ENCODE data around the gene ZNF91.
"Not testable (repeated sequence)": the region's sequence is repeated elsewhere in the genome, so short reads cannot be mapped to it uniquely, and the experiment has no call there.

DNA sequence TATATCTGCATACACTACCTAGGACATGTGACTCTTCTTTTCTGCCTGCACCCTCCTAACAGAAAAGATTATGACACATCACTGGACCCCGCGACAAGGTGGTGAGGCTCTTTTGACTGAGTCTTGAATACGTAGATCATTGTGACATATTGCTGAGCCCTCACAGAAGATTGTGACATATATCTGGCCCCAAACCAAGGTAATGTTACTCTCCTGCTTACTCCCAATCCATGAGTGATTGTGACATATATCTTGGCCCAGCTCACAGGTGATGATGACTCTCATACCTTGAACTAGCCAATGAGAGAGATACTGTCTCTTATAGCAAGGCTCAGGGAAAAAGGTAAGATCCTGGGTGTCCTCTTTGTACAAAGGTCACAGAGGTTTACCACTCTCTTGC is 75.7 kb downstream of the ZNF91 start:
- not testable (repeated sequence) for TF ChIP-seq POLR2A (IDR thresholded peaks at IDR 0.05); POLR2AphosphoS5 (IDR thresholded peaks at IDR 0.05; ENCODE audit: insufficient read depth in 1 of 2, low read depth in 1 of 2)
